Measurements from ENCODE around the gene GRIN2C. TPM values are rescaled to one million over a fixed set of nuclear protein-coding genes. Genes with fewer than 3 reads are reported as not detected.

The GRIN2C gene
- total RNA-seq, 1 experiment from 2014 or later: 0.44 TPM

DNA sequence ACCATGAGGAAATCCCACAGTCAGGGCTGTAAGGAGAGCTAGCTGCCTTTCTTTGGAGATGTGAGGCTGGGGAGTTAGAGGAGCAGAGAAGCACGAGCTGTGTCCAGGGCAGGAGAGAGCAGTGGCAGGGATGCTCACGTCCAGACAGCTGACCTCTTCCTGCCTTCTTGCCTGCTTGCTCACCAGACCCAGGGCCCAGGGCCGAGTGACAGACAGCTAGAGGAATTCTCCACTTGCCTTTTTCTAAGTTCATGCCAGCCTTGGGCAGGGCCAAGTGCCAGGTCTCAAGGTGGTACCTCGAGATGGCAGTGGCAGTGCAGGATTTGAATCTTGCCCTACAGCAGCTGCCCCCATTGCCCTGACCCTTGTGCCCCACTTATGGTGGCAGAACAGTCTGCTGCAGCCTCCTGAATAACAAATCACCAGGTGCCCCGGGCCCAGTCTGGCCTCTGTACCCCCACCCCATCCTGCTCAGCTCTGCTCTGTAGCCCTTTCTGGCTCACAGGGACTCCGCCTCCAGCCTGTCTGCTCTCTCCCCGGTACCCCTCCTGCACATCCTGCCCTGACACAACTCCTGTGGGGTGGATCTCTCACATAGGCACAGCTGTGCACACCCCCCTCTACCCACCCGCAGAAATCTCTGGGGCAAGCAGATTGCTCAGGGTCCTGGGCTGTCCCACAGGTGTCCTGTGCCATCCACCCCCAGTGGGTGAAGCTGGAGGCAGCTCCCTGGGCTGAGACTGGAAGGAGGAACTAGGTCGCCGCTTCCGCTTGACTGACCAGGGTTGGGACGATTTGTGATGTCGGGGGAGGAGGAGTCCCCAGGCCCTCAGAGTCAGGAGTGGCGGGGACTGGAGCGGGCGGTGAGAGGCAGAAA is 25.9 kb downstream of the GRIN2C start:
- TF ChIP-seq, protein P1, sequence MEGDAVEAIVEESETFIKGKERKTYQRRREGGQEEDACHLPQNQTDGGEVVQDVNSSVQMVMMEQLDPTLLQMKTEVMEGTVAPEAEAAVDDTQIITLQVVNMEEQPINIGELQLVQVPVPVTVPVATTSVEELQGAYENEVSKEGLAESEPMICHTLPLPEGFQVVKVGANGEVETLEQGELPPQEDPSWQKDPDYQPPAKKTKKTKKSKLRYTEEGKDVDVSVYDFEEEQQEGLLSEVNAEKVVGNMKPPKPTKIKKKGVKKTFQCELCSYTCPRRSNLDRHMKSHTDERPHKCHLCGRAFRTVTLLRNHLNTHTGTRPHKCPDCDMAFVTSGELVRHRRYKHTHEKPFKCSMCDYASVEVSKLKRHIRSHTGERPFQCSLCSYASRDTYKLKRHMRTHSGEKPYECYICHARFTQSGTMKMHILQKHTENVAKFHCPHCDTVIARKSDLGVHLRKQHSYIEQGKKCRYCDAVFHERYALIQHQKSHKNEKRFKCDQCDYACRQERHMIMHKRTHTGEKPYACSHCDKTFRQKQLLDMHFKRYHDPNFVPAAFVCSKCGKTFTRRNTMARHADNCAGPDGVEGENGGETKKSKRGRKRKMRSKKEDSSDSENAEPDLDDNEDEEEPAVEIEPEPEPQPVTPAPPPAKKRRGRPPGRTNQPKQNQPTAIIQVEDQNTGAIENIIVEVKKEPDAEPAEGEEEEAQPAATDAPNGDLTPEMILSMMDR (conservative IDR thresholded peaks at IDR 0.05): no peak
- Histone ChIP-seq H3K4me2 (ENCODE audit: insufficient read depth, insufficient read length, low read length) (no peak overlapping the region), H3K79me1 (ENCODE audit: insufficient read depth, low read depth, low read length, poor library complexity, severe bottlenecking) (no peaks in the 10 kb centered on the region), H3K9ac (ENCODE audit: extremely low read depth, insufficient read length, low read length) (no peak overlapping the region), H4K20me1 (ENCODE audit: control insufficient read depth, insufficient read depth, insufficient read length) (no peaks in the 10 kb centered on the region), H3K4ac (ENCODE audit: low read depth, low read length) (no peak overlapping the region), H3K9me3 (ENCODE audit: control insufficient read depth, low read depth, low read length) (no peaks in the 10 kb centered on the region), H3T11ph (ENCODE audit: low read length) (no peak overlapping the region), H3K79me2 (ENCODE audit: insufficient read depth, low read length) (no peaks in the 10 kb centered on the region), H2BK120ac (ENCODE audit: low read depth, low read length, poor library complexity, severe bottlenecking) (no peak overlapping the region), H3K4me1 (ENCODE audit: insufficient read depth, low read length) (no peaks in the 10 kb centered on the region), H2BK12ac (ENCODE audit: insufficient read length, low read depth, low read length) (no peak overlapping the region), H4K8ac (replicated peaks; ENCODE audit: insufficient read length, low read depth, low read length) (no peak overlapping the region), H3K27ac (ENCODE audit: insufficient read length, low read depth, low read length) (no peak overlapping the region), H3K23ac (ENCODE audit: insufficient read length, low read depth, low read length) (no peak overlapping the region), H2BK20ac (ENCODE audit: low read depth, low read length, poor library complexity, severe bottlenecking) (no peak overlapping the region), H3K23me2 (ENCODE audit: insufficient read length, low read depth, low read length, poor library complexity, severe bottlenecking) (no peaks in the 10 kb centered on the region), H3K14ac (ENCODE audit: insufficient read depth, low read length) (no peak overlapping the region), H3K27me3 (ENCODE audit: insufficient read depth, low read length) (no peaks in the 10 kb centered on the region), H3K18ac (ENCODE audit: insufficient read length, low read depth, low read length) (no peak overlapping the region), H2AFZ (ENCODE audit: low read length) (no peak overlapping the region), H3K56ac (ENCODE audit: insufficient read length, low read depth, low read length) (no peak overlapping the region), H2BK5ac (ENCODE audit: insufficient read length, low read length) (no peak overlapping the region), H2AK5ac (ENCODE audit: insufficient read length, low read length) (no peak overlapping the region), H2BK15ac (ENCODE audit: low read depth, low read length) (no peak overlapping the region), H4K5ac (ENCODE audit: insufficient read length, low read depth, low read length) (no peak overlapping the region), H4K91ac (ENCODE audit: insufficient read length, low read depth, low read length) (no peak overlapping the region)
- Mint-ChIP-seq H3K4me1 (peaks cover 0 to 6% of the 10 kb centered on the region in 2 experiments; a peak in 1 of 4 replicates), H3K9me3 (no peaks in the 10 kb centered on the region), H3K4me3 (no peak overlapping the region), H3K36me3 (ENCODE audit: insufficient read depth in 1 of 3, low read depth in 3 of 3) (peaks cover 7 to 18% (median 17%) of the 10 kb centered on the region in 3 experiments; a peak in 6 of 7 replicates), H3K27me3 (ENCODE audit: low read depth) (peaks cover 3% of the 10 kb centered on the region), H3K27ac (no peak overlapping the region)
- WGBS (ENCODE audit: extremely low coverage, insufficient read length, low lambda C conversion rate): no CpG with 5 or more reads among the region's 16 CpGs
- no peak for DNase-seq

All from H9 (cell line).